HEK293 (cell line): ENCODE results near the gene EIF4G3.

Experiments used
- ZNF324 ChIP-seq: fragments of 450-650 bp; formaldehyde crosslinking; IDR thresholded peaks from 2 replicates; pipeline ENCODE4 v1.5.1; 2016; ENCODE audit warnings: missing biosample characterization, missing genetic modification characterization
- TF ChIP-seq, protein P1 (sequence below): fragments of 450-650 bp; formaldehyde crosslinking; IDR thresholded peaks from 2 replicates; pipeline ENCODE4 v1.5.1; 2016; ENCODE audit warnings: missing biosample characterization, missing genetic modification characterization

DNA sequence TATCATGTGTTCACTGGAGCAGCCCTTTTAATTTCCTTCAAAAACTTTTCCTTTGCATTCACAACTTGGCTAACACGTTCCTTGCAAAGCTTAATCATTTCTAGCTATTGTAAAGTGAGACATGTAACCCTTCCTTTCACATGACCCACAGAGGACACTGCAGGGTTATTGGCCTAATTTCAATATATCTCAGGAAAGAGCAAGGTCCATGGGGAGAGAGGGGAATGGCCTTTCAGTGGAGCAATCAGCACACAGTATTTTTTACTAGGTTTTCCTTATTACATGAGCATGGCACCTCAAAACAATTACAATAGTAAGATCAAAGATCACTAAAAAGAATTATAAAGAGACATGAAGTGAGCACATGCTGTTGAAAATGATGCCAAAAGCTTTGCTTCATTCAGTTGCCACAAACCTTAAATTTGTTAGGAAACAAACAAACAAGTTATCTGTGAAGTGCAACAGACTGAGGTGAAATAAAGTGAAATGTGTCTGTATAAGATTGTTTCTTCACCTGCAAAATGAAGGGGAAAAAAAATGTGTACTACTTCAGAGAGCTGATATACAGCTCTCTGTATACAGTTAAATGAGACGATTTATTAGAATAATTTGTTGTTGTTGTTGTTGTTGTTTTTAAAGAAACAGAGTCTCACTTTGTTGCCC lies 61.5 kb downstream of the EIF4G3 start:
- TF ChIP-seq, protein P1, sequence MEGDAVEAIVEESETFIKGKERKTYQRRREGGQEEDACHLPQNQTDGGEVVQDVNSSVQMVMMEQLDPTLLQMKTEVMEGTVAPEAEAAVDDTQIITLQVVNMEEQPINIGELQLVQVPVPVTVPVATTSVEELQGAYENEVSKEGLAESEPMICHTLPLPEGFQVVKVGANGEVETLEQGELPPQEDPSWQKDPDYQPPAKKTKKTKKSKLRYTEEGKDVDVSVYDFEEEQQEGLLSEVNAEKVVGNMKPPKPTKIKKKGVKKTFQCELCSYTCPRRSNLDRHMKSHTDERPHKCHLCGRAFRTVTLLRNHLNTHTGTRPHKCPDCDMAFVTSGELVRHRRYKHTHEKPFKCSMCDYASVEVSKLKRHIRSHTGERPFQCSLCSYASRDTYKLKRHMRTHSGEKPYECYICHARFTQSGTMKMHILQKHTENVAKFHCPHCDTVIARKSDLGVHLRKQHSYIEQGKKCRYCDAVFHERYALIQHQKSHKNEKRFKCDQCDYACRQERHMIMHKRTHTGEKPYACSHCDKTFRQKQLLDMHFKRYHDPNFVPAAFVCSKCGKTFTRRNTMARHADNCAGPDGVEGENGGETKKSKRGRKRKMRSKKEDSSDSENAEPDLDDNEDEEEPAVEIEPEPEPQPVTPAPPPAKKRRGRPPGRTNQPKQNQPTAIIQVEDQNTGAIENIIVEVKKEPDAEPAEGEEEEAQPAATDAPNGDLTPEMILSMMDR (tag by site-specific recombination): no peak
- no peak for TF ChIP-seq ZNF324 (tag by site-specific recombination)
